ENCODE data around the gene ATG12.
"Not testable (repeated sequence)": the region's sequence is repeated elsewhere in the genome, so short reads cannot be mapped to it uniquely, and the experiment has no call there.

Gene ATG12

GRCh38 chr5:115842089-115842935 is 947 bp upstream of the ATG12 start:
- no peak for DNase-seq

GRCh38 chr5:115840873-115841272 is 492 bp downstream of the ATG12 start:
- DNase-seq = no peak

- no peak for DNase-seq
Measured at GRCh38 chr5:115838885-115839518, 2.4 kb downstream of the ATG12 start.

- no peak for DNase-seq
Measured at GRCh38 chr5:115835481-115835880, 5.9 kb downstream of the ATG12 start.

DNA sequence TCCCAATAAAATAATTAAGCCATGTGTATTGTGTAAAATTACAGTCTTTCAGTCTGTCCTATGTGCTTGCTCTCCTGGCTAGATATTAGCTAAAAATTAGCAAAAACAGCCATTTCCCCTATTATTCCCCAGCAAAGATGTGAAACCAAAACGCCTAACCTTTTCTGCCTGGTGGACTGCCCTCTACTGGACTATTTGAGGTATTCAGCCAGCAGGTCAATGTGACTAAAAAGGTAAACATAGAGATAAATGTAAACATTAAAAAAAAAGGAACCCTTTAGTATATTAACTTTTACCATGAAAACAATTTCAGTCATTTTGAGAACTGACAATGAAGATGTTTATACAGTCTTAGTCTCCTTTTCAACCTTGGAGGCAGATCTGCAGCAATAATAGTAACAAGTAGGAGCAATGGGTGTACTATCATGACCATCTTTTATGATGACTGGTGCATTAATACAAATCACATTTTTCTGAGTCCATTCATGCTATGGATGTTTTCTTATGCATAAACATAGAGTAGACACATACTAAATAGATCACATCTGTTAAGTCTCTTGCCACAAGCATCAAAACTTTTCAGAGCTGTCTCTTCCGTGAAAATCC is 10.1 kb downstream of the ATG12 start:
- DNase-seq = no peak

DNA sequence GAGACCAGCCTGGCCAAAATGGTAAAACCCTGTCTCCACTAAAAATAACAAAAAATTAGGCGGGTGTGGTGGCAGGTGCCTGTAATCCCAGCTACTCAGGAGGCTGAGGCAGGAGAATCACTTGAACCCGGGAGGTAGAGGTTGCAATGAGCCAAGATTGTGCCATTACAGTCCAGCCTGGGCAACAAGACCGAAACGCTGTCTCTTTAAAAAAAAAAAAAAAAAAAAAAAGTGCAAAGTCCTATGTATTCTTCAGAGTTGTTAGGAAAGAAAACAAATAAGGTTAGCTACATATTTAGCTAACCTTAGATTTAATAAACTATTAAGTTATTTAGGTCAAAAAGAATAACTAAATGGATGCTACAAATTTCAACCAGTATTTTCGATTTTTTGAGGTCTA is 11.5 kb downstream of the ATG12 start:
- no peak for DNase-seq

DNA sequence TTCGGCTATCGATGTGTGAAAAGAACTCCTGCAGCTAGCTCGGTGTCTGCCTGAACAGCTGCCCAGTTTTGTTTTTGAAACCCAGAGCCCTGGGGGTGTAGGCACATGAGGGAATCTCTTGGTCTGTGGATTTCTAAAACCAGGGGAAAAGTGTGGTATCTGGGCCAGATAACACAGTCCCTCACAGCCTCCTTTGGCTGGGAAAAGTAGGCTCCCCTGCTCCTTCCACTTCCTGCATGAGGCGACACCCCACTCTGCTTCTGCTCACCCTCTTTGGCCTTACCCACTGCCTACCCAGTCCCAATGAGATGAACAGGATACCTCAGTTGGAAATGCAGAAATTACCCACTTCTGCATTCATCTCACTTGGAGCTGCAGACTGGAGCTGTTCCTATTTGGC is 15.4 kb downstream of the ATG12 start:
- no peak for DNase-seq

DNA sequence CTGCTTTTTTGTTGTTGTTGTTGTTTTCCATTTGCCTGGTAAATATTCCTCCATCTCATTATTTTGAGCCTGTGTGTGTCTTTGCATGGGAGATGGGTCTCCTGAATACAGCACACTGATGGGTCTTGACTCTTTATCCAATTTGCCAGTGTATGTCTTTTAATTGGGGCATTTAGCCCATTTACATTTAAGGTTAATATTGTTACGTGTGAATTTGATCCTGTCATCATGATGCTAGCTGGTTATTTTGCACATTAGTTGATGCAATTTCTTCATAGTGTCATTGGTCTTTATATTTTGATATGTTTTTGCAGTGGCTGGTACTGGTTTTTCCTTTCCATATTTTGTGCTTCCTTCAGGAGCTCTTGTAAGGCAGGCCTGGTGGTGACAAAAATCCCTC is 16.4 kb downstream of the ATG12 start:
- not testable (repeated sequence) for DNase-seq

DNA sequence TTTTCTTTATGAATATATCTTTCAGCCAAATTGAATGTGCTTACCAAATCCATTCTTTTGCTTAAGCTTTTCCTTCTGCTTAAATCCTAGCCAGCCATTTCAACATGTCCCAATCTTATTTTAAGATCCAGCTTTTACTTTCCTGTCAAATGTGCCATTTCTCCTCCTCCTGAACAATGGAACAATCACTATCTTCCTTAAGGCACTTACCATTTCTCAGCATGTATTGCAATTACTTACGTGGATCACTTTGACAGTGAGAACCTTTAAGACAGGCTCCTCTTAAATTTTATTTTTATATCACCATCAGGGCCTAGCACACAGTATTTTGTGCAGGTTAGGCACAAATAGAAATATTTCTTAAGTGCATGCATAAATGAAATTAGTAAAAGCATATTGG is 20.5 kb downstream of the ATG12 start:
- DNase-seq = no peak

DNA sequence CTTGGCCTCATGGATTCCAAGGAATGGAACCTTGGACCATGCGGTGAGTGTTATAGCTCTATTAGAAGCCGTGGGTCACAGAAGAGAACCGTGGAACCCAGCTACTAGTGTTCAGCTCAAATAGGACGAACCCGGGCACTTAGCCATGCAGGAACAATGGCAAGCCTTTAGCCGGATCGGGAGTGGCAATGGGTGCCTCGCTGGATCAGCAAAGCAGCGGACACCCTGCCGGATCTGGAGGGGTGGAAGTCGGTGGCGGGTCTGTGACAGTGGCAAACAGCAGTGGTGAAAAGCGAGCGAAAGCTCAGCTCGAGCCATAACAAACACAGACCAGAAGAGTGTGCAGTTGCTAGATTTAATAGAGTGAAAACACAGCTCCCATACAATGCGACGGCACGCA is 22.5 kb downstream of the ATG12 start:
- DNase-seq = no peak

DNA sequence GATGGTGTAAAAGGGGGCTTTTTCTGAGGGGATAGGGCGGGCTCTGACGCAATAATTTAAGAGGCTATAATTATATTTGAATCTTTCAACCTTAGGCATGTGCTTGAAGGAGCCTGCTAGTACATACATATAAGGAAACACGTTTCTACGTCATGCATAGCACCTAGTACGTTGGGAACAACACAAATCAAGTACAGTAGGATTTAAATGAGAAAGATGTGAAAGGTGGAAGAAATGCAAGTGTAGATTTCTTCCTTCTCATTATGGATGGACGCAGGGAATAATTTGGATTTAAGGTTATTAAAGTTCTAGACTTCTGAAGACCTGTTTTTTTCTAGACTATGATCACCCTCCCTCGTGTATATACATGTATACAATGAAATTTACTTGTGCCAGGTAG is 24.0 kb downstream of the ATG12 start:
- DNase-seq = no peak

DNA sequence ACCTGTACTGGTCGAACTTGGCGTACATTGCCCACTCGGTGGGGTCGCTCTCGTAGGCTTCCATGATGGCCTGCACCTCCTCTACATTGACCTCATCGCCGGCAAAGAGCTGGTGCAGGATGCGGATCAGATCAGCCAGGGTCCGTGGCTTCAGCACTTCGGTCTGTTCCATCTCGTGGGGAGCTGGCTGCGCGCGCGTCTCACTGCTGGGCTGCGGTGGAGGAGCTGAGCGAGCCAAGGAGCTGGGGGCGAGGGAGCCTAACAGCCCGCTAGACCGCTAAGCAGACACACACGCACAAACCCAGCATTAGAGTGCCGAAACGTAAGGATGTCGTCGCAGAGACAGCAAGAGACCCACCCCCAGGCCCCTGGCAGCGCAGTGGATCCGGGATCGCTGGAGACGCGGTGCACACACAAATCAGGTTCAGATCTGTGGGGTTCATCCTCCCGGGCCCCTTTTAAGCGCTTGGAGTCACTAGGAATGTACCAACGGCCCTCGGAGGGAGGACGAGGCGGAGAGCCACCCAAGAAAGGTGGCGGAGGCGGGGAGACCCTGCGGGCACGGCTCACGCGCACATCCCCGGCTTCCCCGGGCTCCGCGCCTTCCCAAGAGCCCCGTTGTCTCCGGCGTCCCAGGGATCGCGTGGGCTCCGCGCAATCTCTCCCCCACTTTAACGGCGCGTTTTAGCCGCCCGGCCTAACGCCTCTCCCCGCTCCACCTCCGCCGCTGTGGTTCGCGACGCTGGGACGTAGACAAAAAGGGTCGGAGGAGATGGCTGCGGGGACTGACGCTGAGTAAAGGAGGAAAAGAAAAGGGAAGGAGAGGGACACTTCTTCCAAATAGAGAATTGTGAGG is 24.9 kb downstream of the ATG12 start, which contains the start of gene CDO1:
Gene CDO1, minus strand, starts transcription at position 434 of the 856 bp plus-strand sequence. Its CDS starts 262 bp downstream, at position 172.
- no peak for DNase-seq

DNA sequence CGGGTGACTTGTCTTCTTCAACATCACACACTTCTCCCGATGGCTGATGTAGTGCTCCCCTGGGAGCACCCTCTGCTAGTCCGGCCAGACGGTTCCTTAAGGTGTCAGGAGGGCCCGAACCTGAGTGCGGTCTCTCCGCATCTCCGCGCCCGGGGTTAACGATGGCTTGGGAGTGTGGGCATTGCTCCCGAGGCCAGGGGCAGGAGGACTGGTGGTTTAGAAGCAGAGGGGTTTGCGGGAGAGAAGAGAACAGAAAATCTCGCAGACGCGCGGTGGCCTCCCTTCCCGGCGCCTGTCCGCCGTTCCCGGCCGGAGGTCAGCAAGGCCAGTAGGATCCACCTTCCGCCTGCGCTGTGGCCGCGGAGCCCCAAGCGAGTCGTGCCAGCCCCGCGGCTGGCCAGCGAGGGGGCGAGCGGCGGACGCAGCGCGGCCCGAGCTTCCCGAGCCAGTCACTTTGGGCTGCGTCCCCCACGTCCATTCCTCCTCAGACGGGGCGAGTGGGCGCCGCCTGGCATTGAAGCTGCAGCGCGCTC is 25.6 kb downstream of the ATG12 start:
- no peak for DNase-seq

DNA sequence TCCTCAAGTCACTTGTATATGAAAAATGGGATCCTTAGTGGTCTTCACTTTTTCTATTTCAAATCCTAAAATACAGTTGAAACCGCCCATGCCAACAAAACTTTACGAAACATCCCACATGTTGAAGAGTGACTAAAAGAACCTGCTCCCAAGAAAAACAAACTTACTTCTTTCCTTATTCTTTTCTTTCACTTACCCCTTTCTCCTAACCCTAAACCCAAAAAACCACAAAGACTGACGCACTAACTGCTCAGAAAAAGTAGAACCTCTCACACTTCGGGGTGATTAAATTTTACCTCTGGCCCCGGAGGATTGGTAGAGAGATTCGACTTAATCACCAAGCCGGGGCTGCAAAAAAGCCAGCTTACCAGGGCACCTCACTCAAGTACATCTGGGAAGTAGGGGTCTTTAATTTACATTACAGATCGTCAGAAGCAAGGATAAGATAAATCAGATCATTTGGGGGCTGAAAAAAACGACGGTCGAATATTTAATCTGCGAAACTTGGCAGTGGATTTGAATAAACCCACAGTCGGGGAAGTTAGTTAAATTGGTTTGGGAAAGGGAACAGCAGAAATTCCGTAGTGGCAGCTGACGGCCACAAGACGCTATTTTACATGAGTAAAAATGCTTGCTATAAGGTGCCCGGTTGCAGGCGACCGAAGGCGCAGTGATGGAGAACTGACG is 26.2 kb downstream of the ATG12 start:
- DNase-seq = no peak

- DNase-seq = no peak
Measured at GRCh38 chr5:115813719-115814118, 27.6 kb downstream of the ATG12 start.

GRCh38 chr5:115812372-115812771 is 29.0 kb downstream of the ATG12 start:
- DNase-seq = no peak

DNA sequence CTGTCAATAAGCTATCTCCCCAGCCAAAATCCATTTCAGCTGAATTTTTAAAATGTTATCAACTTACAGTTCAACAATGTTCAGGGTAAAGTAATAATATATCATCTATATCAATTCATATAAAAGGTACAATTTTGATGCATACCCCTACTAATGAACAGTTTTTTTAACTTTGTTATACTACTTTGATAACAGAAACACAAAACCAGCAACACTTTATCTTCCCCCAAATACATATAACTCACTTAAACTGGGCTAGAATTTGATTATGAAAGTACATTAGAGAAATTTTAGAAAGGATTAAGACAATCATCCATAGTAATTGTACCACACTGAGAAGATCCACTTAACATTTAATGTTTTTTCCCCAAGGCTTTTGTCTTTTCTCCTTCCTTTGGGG is 30.0 kb downstream of the ATG12 start:
- DNase-seq = no peak

GRCh38 chr5:115810761-115811160 is 30.6 kb downstream of the ATG12 start:
- DNase-seq = no peak

DNA sequence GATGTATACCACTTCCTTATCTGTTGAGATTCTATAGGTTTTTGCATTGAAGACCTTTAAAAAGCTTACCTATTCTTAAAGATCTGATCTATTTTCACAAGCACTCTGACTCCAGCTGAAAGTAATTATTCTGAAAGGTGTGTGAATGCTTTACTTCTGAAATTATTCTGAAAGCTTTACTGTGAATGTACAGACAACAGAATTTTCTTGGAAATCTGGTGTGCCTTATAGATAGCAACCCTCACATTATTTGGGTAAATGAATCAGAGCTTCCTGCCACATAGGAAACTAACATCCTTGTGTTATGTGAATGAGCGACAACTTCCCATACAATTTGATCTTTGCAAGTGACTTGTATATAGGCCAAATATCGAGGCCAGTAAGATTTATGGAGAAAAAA is 31.4 kb downstream of the ATG12 start:
- no peak for DNase-seq

GRCh38 chr5:115808066-115808465 is 33.3 kb downstream of the ATG12 start:
- DNase-seq = not testable (repeated sequence)

- DNase-seq = no peak
Measured at GRCh38 chr5:115807654-115808052, 33.7 kb downstream of the ATG12 start.

GRCh38 chr5:115806986-115807653 is 34.2 kb downstream of the ATG12 start:
- no peak for DNase-seq
